Stomach (tissue), 9 donors: ENCODE data around the gene NTPCR. TPM values are rescaled to one million over a fixed set of nuclear protein-coding genes. Genes with fewer than 3 reads are reported as not detected.

ENCODE experiments used
- DNase-seq, 2 donors: peaks; one replicate each; pipeline versions ENCODE4 v3.0.0 to v3.0.0-alpha.2; 2013 to 2019
- H3K27ac ChIP-seq, 5 donors: fragments of 200-600 bp in 4 of 5; sonication (generic) in 4 of 5; one replicate each; pipeline ENCODE4 v1.5.1; 2013 to 2019; ENCODE audit warnings: mild to moderate bottlenecking in 1 of 5, moderate library complexity in 1 of 5
- H3K27me3 ChIP-seq, 3 donors: fragments of 200-600 bp; sonication (generic); one replicate each; pipeline ENCODE4 v1.5.1; 2017 to 2019; ENCODE audit warnings: mixed run types in 1 of 3
- H3K36me3 ChIP-seq, 4 donors: fragments of 200-600 bp; sonication (generic); 1 replicate in 3 of 4; 2 replicates in 1 of 4; pipeline ENCODE4 v1.5.1; 2016 to 2019
- H3K4me1 ChIP-seq, 4 donors: fragments of 200-600 bp; sonication (generic); one replicate each; pipeline ENCODE4 v1.5.1; 2016 to 2019
- H3K4me3 ChIP-seq, 4 donors: fragments of 200-600 bp; sonication (generic) in 3 of 4; one replicate each; pipeline ENCODE4 v1.5.1; 2016 to 2019; ENCODE audit warnings: mild to moderate bottlenecking in 1 of 4
- H3K9me3 ChIP-seq, 4 donors: fragments of 200-600 bp; sonication (generic); one replicate each; pipeline ENCODE4 v1.5.1; 2016 to 2019
- CTCF ChIP-seq, 7 experiments: fragments of 450-650 bp in 4 of 7; fragments of 200-600 bp in 3 of 7; sonication (generic) in 3 of 7; IDR thresholded peaks; one replicate each; pipeline ENCODE4 v1.5.1; 2016 to 2019; ENCODE audit warnings: antibody characterized with exemption in 7 of 7, control low read depth in 2 of 7, mild to moderate bottlenecking in 1 of 7
- EP300 ChIP-seq: sonication (generic); formaldehyde crosslinking; IDR thresholded peaks from one replicate; pipeline ENCODE4 v1.6.1; 2017; ENCODE audit warnings: antibody characterized with exemption
- POLR2A ChIP-seq, 4 donors: fragments of 450-650 bp; IDR thresholded peaks; one replicate each; pipeline ENCODE4 v1.6.1; 2016; ENCODE audit warnings: antibody characterized with exemption in 4 of 4, control low read depth in 2 of 4, mild to moderate bottlenecking in 1 of 4, moderate library complexity in 1 of 4
- POLR2AphosphoS5 ChIP-seq, 3 donors: sonication (generic); formaldehyde crosslinking; IDR thresholded peaks; one replicate each; pipeline ENCODE4 v1.6.1; 2016; ENCODE audit warnings: antibody characterized with exemption in 3 of 3
- WGBS, 5 donors: extraction: QIAGEN DNeasy Blood & Tissue Kit in 3 of 5; methylation state at CpG; one replicate each; pipeline versions ENCODE4 v1.1.5 to v1.1.7; 2013 to 2018; 5-methylcytosine and 5-hydroxymethylcytosine counted together
- intact Hi-C: fragments of 100-400 bp; cut with DNase I; formaldehyde crosslinking; loops from one replicate; pipeline ENCODE4 v1.15.1; 2023; ENCODE audit warnings: low total_unique reads
- polyA plus RNA-seq, 3 donors: library from polyadenylated mRNA; stranded (reverse); fragments of 200-250 nt; gene quantifications; one replicate each; pipeline ENCODE4 v1.2.3, GENCODE V29; 2013
- total RNA-seq, 5 donors: library from RNA; depleted of rRNA; stranded (reverse); fragments of >200 nt; gene quantifications; one replicate each; pipeline versions ENCODE4 v1.1.0 to v1.2.3, GENCODE V29; 2014 to 2016
- donor health status: healthy with polysubstance abuse.
- donor health status: Bipolar disorder and iron deficiency.
- donor health status: healthy.

Gene NTPCR
- total and polyA plus RNA-seq, 8 donors = 14.9 to 56.3 (median 43.1) TPM

- Histone ChIP-seq H3K4me1 (no peaks in the 10 kb centered on the region), H3K27ac (no peak overlapping the region), H3K9me3 (peaks cover 0 to 3% (median 0%) of the 10 kb centered on the region in 4 donors), H3K4me3 (no peak overlapping the region), H3K36me3 (no peaks in the 10 kb centered on the region), H3K27me3 (no peaks in the 10 kb centered on the region)
- 93 to 99% (median 97%) methylated on average over 11 of the region's 11 CpGs for WGBS, 5 donors
- DNase-seq = no peak
- intact Hi-C loops = no loop called here
- TF ChIP-seq POLR2AphosphoS5 (IDR thresholded peaks at IDR 0.05) = no peak
- TF ChIP-seq CTCF (IDR thresholded peaks at IDR 0.05) = no peak
- no peak for TF ChIP-seq EP300
- TF ChIP-seq POLR2A (IDR thresholded peaks at IDR 0.05) = no peak
These were observed 11.5 kb upstream of the NTPCR start for GRCh38 chr1:232938926-232939325.

DNA sequence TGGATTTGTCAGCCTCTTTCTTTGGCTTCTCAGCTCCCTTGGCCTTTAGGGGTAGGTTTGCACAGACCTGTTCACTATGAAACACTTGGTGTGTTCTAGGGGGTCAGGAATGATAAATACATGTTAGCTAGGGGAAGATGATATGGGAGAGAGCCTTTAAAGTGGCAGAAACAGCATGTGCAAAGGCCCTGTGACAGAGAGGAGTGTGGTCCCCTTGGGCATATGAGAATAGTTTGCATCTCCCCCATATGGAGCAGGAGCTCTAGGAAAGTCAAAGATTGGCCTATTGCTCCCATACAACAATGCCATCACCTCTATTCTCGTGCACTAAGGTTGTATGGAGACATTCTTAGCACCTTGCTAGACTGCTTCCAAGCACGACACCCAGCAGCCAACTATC lies 10.7 kb upstream of the NTPCR start:
- no peak overlapping the region for H3K27ac ChIP-seq
- H3K4me3 ChIP-seq = no peak overlapping the region
- H3K27me3 ChIP-seq = no peaks in the 10 kb centered on the region
- 81 to 100% (median 88%) methylated on average over 2 of the region's 2 CpGs for WGBS, 5 donors
- H3K36me3 ChIP-seq = no peaks in the 10 kb centered on the region
- no peak for DNase-seq
- intact Hi-C loops = no loop called here
- peaks cover 0 to 3% (median 0%) of the 10 kb centered on the region in 4 donors for H3K9me3 ChIP-seq
- TF ChIP-seq EP300 (no peak), POLR2AphosphoS5 (IDR thresholded peaks at IDR 0.05) (no peak), POLR2A (IDR thresholded peaks at IDR 0.05) (no peak), CTCF (IDR thresholded peaks at IDR 0.05) (no peak)
- no peaks in the 10 kb centered on the region for H3K4me1 ChIP-seq

DNA sequence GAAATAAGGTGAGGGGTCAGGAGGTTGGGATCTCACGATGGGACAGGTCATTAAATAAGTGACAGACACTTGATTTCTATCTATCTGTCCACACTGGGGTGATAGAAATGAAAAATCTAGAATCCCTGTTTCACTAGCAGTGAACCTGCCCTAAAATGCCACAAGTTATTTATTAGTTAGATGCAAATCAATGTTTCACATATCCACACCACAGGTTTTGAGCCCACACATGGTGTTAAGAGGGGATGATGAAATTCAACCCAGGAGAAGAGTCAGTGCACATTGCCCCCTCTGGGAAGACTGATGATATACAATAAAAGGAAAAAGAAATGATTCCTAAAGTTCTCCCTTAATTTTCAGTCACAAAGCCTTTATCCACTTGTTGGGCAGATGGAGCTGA lies 10.1 kb upstream of the NTPCR start:
- TF ChIP-seq POLR2A (IDR thresholded peaks at IDR 0.05) = no peak
- TF ChIP-seq POLR2AphosphoS5 (IDR thresholded peaks at IDR 0.05) = no peak
- DNase-seq = no peak
- H3K27me3 ChIP-seq = no peaks in the 10 kb centered on the region
- 42 to 69% (median 67%) methylated on average over 1 of the region's 1 CpG for WGBS, 5 donors
- intact Hi-C loops = no loop called here
- H3K4me3 ChIP-seq = no peak overlapping the region
- peaks cover 0 to 3% (median 0%) of the 10 kb centered on the region in 4 donors for H3K9me3 ChIP-seq
- H3K36me3 ChIP-seq = no peaks in the 10 kb centered on the region
- no peaks in the 10 kb centered on the region for H3K4me1 ChIP-seq
- H3K27ac ChIP-seq = no peak overlapping the region

DNA sequence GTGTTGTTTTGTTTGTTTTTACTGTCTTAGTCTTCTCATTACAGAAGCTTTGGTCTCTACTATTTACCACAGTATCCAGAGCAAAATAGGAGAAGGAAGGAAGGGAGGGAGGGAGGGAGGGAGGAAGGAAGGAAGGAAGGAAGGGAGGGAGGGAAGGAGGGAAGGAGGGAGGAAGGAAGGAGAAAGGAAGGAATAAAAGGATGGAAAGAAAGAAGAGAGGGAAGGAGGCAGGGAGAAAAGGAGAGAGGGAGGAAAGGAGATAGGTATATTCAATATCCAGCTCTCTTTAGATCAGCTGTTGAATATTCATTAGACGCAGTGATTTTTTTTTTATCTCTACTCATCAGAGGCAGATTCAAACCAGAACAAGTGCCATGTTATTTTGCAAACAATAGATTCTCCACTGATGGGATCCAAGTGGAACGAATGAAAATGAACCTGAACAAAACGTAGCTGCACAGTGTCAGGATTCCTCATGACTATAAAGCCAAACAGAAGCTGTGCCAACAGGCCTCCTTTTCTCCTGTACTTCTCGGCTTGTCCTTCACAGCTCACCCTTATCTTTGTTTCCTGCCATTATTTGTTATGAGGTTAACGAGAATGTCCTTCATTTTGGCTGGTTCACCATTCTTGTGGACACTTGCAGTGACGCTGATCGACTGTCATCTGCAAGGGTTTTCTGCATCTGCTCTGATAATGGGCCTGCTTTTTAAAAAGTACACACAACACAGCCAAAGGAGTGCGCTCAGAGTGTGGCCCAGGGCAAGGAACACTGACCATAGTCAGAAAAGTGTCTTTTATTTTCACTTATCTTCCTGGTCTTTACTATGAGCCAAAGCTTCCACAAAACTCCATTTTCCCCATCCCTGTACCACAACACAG lies 7.8 kb upstream of the NTPCR start:
- Histone ChIP-seq H3K27me3 (no peaks in the 10 kb centered on the region), H3K4me3 (no peak overlapping the region), H3K9me3 (peaks cover 0 to 3% (median 0%) of the 10 kb centered on the region in 4 donors), H3K36me3 (no peaks in the 10 kb centered on the region), H3K4me1 (no peaks in the 10 kb centered on the region), H3K27ac (no peak overlapping the region)
- intact Hi-C loops = no loop called here
- WGBS, 5 donors = 62 to 76% (median 67%) methylated on average over 8 of the region's 8 CpGs
- TF ChIP-seq POLR2AphosphoS5 (IDR thresholded peaks at IDR 0.05) = no peak
- DNase-seq = no peak

GRCh38 chr1:232943679-232944252 lies 6.6 kb upstream of the NTPCR start:
- Histone ChIP-seq H3K27ac (no peak overlapping the region), H3K4me1 (no peaks in the 10 kb centered on the region), H3K4me3 (no peak overlapping the region), H3K9me3 (peaks cover 0 to 3% (median 0%) of the 10 kb centered on the region in 4 donors), H3K36me3 (no peaks in the 10 kb centered on the region), H3K27me3 (no peaks in the 10 kb centered on the region)
- intact Hi-C loops = no loop called here
- DNase-seq = no peak
- no peak for TF ChIP-seq CTCF (IDR thresholded peaks at IDR 0.05)
- no peak for TF ChIP-seq EP300
- no peak for TF ChIP-seq POLR2A (IDR thresholded peaks at IDR 0.05)
- TF ChIP-seq POLR2AphosphoS5 (IDR thresholded peaks at IDR 0.05) = no peak
- 42 to 52% (median 47%) methylated on average over 9 of the region's 9 CpGs for WGBS, 5 donors
